SK-N-SH (cell line): ENCODE measurements around the gene SCARB1. TPM values are rescaled to one million over a fixed set of nuclear protein-coding genes. Genes with fewer than 3 reads are reported as not detected.

Experiments used
- CTCF ChIA-PET: fragments of 300-600, 350-600 bp; formaldehyde crosslinking; extraction: SDS; loops from one replicate; lab custom pipeline; 2021; lab: Yijun Ruan, JAX
- POLR2A ChIA-PET: fragments of 350-600 bp; sonication (Branson Sonifier 250); formaldehyde crosslinking; extraction: SDS; loops from one replicate; lab custom pipeline; 2020; ENCODE audit warnings: antibody characterized with exemption, inconsistent platforms; lab: Yijun Ruan, JAX
- DNase-seq: peaks from one replicate; pipeline ENCODE4 v3.0.0; 2012
- H2AFZ ChIP-seq: fragments of 200-600 bp; sonication (generic); 2 replicates; pipeline ENCODE4 v1.8.1; 2016; ENCODE audit warnings: antibody characterized with exemption, mild to moderate bottlenecking, low read depth
- H3F3A ChIP-seq: fragments of 200-600 bp; sonication (generic); replicated peaks from 2 replicates; pipeline ENCODE3; 2016; ENCODE audit warnings: antibody characterized with exemption, mild to moderate bottlenecking; ENCODE audit not compliant: insufficient read depth
- H3K27ac ChIP-seq, 2 experiments: fragments of 200-500 bp in 1 of 2; fragments of 200-600 bp in 1 of 2; sonication (Bioruptor generic) in 1 of 2; sonication (generic), shearing (Covaris generic) in 1 of 2; 2 replicates each; pipeline versions ENCODE4 v1.5.1 to v1.6.1; 2014 to 2016; ENCODE audit warnings: low read depth in 2 of 2, inconsistent platforms in 1 of 2, low read length in 1 of 2, mild to moderate bottlenecking in 1 of 2, mixed read lengths in 1 of 2
- H3K27me3 ChIP-seq: fragments of 200-600 bp; sonication (generic), shearing (Covaris generic); 2 replicates; pipeline ENCODE4 v1.6.1; 2016; ENCODE audit warnings: mixed run types; ENCODE audit not compliant: insufficient read depth
- H3K36me3 ChIP-seq, 2 experiments: fragments of 200-500 bp in 1 of 2; fragments of 200-600 bp in 1 of 2; sonication (Bioruptor generic) in 1 of 2; sonication (generic) in 1 of 2; replicated peaks in 1 of 2; 2 replicates each; pipeline versions ENCODE3 to v1.5.1; 2014 to 2016; ENCODE audit warnings: low read length in 1 of 2, mild to moderate bottlenecking in 1 of 2; ENCODE audit not compliant: insufficient read depth in 2 of 2, control insufficient read depth in 1 of 2
- H3K4me1 ChIP-seq, 2 experiments: fragments of 200-500 bp in 1 of 2; fragments of 200-600 bp in 1 of 2; sonication (Bioruptor generic) in 1 of 2; sonication (generic), shearing (Covaris generic) in 1 of 2; 2 replicates each; pipeline versions ENCODE4 v1.5.1 to v1.6.1; 2014 to 2016; ENCODE audit warnings: low read depth in 1 of 2, low read length in 1 of 2, mixed run types in 1 of 2; ENCODE audit not compliant: insufficient read depth in 2 of 2, control insufficient read depth in 1 of 2
- H3K4me2 ChIP-seq: fragments of 200-600 bp; sonication (generic), shearing (Covaris generic); 2 replicates; pipeline ENCODE4 v1.6.1; 2017; ENCODE audit warnings: mixed run types
- H3K4me3 ChIP-seq, 2 experiments: fragments of 200-500 bp in 1 of 2; fragments of 200-600 bp in 1 of 2; sonication (Bioruptor generic) in 1 of 2; sonication (generic), shearing (Covaris generic) in 1 of 2; 2 replicates each; pipeline versions ENCODE4 v1.5.1 to v1.8.1; 2014 to 2016; ENCODE audit warnings: low read depth in 2 of 2, inconsistent platforms in 1 of 2, low read length in 1 of 2, mild to moderate bottlenecking in 1 of 2, mixed read lengths in 1 of 2, moderate library complexity in 1 of 2
- H3K79me2 ChIP-seq: fragments of 200-600 bp; sonication (generic); 2 replicates; pipeline ENCODE4 v1.8.1; 2017; ENCODE audit warnings: mild to moderate bottlenecking; ENCODE audit not compliant: insufficient read depth
- H3K9ac ChIP-seq: fragments of 200-600 bp; sonication (generic); 2 replicates; pipeline ENCODE4 v1.6.1; 2017; ENCODE audit warnings: mixed run types
- H3K9me2 ChIP-seq: fragments of 200-600 bp; sonication (generic); 2 replicates; pipeline ENCODE4 v1.6.1; 2017; ENCODE audit warnings: mixed run types
- H3K9me3 ChIP-seq: fragments of 200-600 bp; sonication (generic); 2 replicates; pipeline ENCODE4 v1.6.1; 2017; ENCODE audit warnings: mixed run types, mild to moderate bottlenecking, moderate library complexity
- H4K20me1 ChIP-seq: fragments of 200-600 bp; sonication (generic); 2 replicates; pipeline ENCODE4 v1.6.1; 2017; ENCODE audit warnings: mild to moderate bottlenecking, mixed run types; ENCODE audit not compliant: insufficient read depth
- CTCF ChIP-seq: fragments of 200-600 bp; sonication (generic); IDR thresholded peaks from 2 replicates; pipeline ENCODE4 v1.6.1; 2017; ENCODE audit warnings: antibody characterized with exemption, mild to moderate bottlenecking, moderate library complexity
- EZH2phosphoT487 ChIP-seq: fragments of 200-600 bp; sonication (generic); IDR thresholded peaks from 2 replicates; pipeline ENCODE4 v1.6.1; 2017; ENCODE audit warnings: low read depth, mixed run types, mild to moderate bottlenecking, antibody characterized with exemption, moderate library complexity, borderline replicate concordance
- FOSL2 ChIP-seq: IDR thresholded peaks from 2 replicates; pipeline ENCODE4 v1.4.0; 2012; ENCODE audit warnings: low read depth, mild to moderate bottlenecking, moderate library complexity, borderline replicate concordance
- FOXJ3 ChIP-seq: sonication (generic); formaldehyde crosslinking; IDR thresholded peaks from 2 replicates; pipeline ENCODE4 v1.5.1; 2020; ENCODE audit warnings: mild to moderate bottlenecking, missing genetic modification reagents
- FOXM1 ChIP-seq: IDR thresholded peaks from 2 replicates; pipeline ENCODE4 v1.4.0; 2012; ENCODE audit warnings: low read depth, mild to moderate bottlenecking
- MEF2A ChIP-seq: IDR thresholded peaks from 2 replicates; pipeline ENCODE4 v1.4.0; 2012; ENCODE audit warnings: low read depth, borderline replicate concordance
- PBX3 ChIP-seq: IDR thresholded peaks from 2 replicates; pipeline ENCODE4; 2012
- POLR2AphosphoS5 ChIP-seq: IDR thresholded peaks from 2 replicates; pipeline ENCODE4 v1.6.1; 2012; ENCODE audit warnings: low read depth, low read length
- RAD21 ChIP-seq: IDR thresholded peaks from 2 replicates; pipeline ENCODE4 v1.6.1; 2012; ENCODE audit warnings: mild to moderate bottlenecking, low read length
- RXRA ChIP-seq: IDR thresholded peaks from 2 replicates; pipeline ENCODE4 v1.4.0; 2012; ENCODE audit warnings: low read depth, mild to moderate bottlenecking, borderline replicate concordance
- TAF1 ChIP-seq: IDR thresholded peaks from 2 replicates; pipeline ENCODE4 v1.6.1; 2012; ENCODE audit warnings: low read depth, mild to moderate bottlenecking, low read length, moderate library complexity, borderline replicate concordance
- YY1 ChIP-seq: IDR thresholded peaks from 2 replicates; pipeline ENCODE4 v1.4.0; 2012; ENCODE audit warnings: low read depth, mild to moderate bottlenecking
- WGBS: methylation state at CpG from one replicate; pipeline ENCODE4 v1.1.6; 2017; ENCODE audit warnings: low lambda C conversion rate; 5-methylcytosine and 5-hydroxymethylcytosine counted together
- polyA plus RNA-seq, 3 experiments: library from polyadenylated mRNA; depleted of rRNA; stranded (reverse); fragments of >200 nt; gene quantifications; 2 replicates each; pipeline ENCODE4 v1.2.3, GENCODE V29; 2012
- TF ChIP-seq, protein P1 (sequence below): fragments of 150-350 bp; IDR thresholded peaks from 2 replicates; pipeline ENCODE4 v1.6.1; 2017; ENCODE audit warnings: antibody characterized with exemption, low read length, low read depth, borderline replicate concordance
- TF ChIP-seq, protein P2 (sequence below): IDR thresholded peaks from 2 replicates; pipeline ENCODE4 v1.4.0; 2012; ENCODE audit warnings: low read depth, borderline replicate concordance

Gene SCARB1
- polyA plus RNA-seq, 1 of the 3 experiments (the other 2 are of a cell fraction) = 33.0 TPM

GRCh38 chr12:124812979-124813378 is 50.7 kb downstream of the SCARB1 start:
- Histone ChIP-seq H3K27me3 (no peaks in the 10 kb centered on the region), H3K4me2 (no peak overlapping the region), H3K9me2 (no peaks in the 10 kb centered on the region), H2AFZ (no peak overlapping the region), H3F3A (no peaks in the 10 kb centered on the region), H3K27ac (no peak overlapping the region), H3K9me3 (no peaks in the 10 kb centered on the region), H3K4me3 (no peak overlapping the region), H3K9ac (no peak overlapping the region), H4K20me1 (no peaks in the 10 kb centered on the region), H3K79me2 (no peaks in the 10 kb centered on the region), H3K36me3 (peaks cover 0 to 6% of the 10 kb centered on the region in 2 experiments), H3K4me1 (no peaks in the 10 kb centered on the region; a peak in 1 of 4 replicates)
- 94% methylated on average over 2 of the region's 2 CpGs for WGBS
- TF ChIP-seq POLR2AphosphoS5 = no peak
- no peak for TF ChIP-seq FOXJ3
- TF ChIP-seq, protein P1, sequence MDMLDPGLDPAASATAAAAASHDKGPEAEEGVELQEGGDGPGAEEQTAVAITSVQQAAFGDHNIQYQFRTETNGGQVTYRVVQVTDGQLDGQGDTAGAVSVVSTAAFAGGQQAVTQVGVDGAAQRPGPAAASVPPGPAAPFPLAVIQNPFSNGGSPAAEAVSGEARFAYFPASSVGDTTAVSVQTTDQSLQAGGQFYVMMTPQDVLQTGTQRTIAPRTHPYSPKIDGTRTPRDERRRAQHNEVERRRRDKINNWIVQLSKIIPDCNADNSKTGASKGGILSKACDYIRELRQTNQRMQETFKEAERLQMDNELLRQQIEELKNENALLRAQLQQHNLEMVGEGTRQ = no peak
- TF ChIP-seq CTCF = no peak
- TF ChIP-seq, protein P2, sequence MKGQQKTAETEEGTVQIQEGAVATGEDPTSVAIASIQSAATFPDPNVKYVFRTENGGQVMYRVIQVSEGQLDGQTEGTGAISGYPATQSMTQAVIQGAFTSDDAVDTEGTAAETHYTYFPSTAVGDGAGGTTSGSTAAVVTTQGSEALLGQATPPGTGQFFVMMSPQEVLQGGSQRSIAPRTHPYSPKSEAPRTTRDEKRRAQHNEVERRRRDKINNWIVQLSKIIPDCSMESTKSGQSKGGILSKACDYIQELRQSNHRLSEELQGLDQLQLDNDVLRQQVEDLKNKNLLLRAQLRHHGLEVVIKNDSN = no peak
- no peak for TF ChIP-seq PBX3
- TF ChIP-seq MEF2A = no peak
- TF ChIP-seq TAF1 = no peak
- TF ChIP-seq RXRA = no peak
- no peak for TF ChIP-seq EZH2phosphoT487
- no peak for TF ChIP-seq FOSL2
- no peak for TF ChIP-seq YY1
- TF ChIP-seq RAD21 = no peak
- TF ChIP-seq FOXM1 = no peak
- no peak for DNase-seq
- ChIA-PET CTCF (interaction anchor here (1.2 kb wide), 1 partner anchor 9 kb away, joined by 3 read pairs; no protein-coding TSS in a partner anchor), POLR2A (no interaction called here)
